ENCODE results near the gene APOL5. TPM values are rescaled to one million over a fixed set of nuclear protein-coding genes. Genes with fewer than 3 reads are reported as not detected.

APOL5 gene
- total RNA-seq, 1 donor from 2014 or later: not detected

- Mint-ChIP-seq H3K9me3 (peaks cover 13% of the 10 kb centered on the region), H3K36me3 (no peaks in the 10 kb centered on the region), H3K27ac (no peak overlapping the region), H3K4me1 (no peaks in the 10 kb centered on the region), H3K4me3 (no peak overlapping the region), H3K27me3 (ENCODE audit: low read depth) (peaks cover 3% of the 10 kb centered on the region)
- no peak for TF ChIP-seq CTCF (IDR thresholded peaks at IDR 0.05; ENCODE audit: unreplicated experiment)
- no peak for DNase-seq (ENCODE audit: low spot score in 2 of 2, unreplicated experiment in 2 of 2)
These were observed 31.4 kb upstream of the APOL5 start for GRCh38 chr22:35686298-35686697.

- peaks cover 3% of the 10 kb centered on the region for H3K27me3 Mint-ChIP-seq (ENCODE audit: low read depth)
- no peaks in the 10 kb centered on the region for H3K4me1 Mint-ChIP-seq
- H3K27ac Mint-ChIP-seq: no peak overlapping the region
- H3K4me3 Mint-ChIP-seq: no peak overlapping the region
- H3K9me3 Mint-ChIP-seq: peaks cover 7% of the 10 kb centered on the region
- no peaks in the 10 kb centered on the region for H3K36me3 Mint-ChIP-seq
- TF ChIP-seq CTCF (IDR thresholded peaks at IDR 0.05; ENCODE audit: unreplicated experiment): no peak
- DNase-seq (ENCODE audit: low spot score in 2 of 2, unreplicated experiment in 2 of 2): no peak
These were observed 30.2 kb upstream of the APOL5 start for GRCh38 chr22:35687461-35687860.

- peaks cover 12% of the 10 kb centered on the region for H3K9me3 Mint-ChIP-seq
- H3K36me3 Mint-ChIP-seq: no peaks in the 10 kb centered on the region
- no peak for TF ChIP-seq CTCF (IDR thresholded peaks at IDR 0.05; ENCODE audit: unreplicated experiment)
- H3K4me1 Mint-ChIP-seq: no peaks in the 10 kb centered on the region
- no peak overlapping the region for H3K4me3 Mint-ChIP-seq
- DNase-seq (ENCODE audit: low spot score in 2 of 2, unreplicated experiment in 2 of 2): no peak
- peaks cover 13% of the 10 kb centered on the region for H3K27me3 Mint-ChIP-seq (ENCODE audit: low read depth)
- H3K27ac Mint-ChIP-seq: no peak overlapping the region
These were observed 28.6 kb upstream of the APOL5 start for GRCh38 chr22:35688913-35689675.

GRCh38 chr22:35690001-35690400 lies 27.7 kb upstream of the APOL5 start:
- peaks cover 14% of the 10 kb centered on the region for H3K27me3 Mint-ChIP-seq (ENCODE audit: low read depth)
- TF ChIP-seq CTCF (IDR thresholded peaks at IDR 0.05; ENCODE audit: unreplicated experiment): no peak

GRCh38 chr22:35695202-35695601 lies 22.5 kb upstream of the APOL5 start:
- Mint-ChIP-seq H3K4me3 (no peak overlapping the region), H3K27me3 (ENCODE audit: low read depth) (peaks cover 33% of the 10 kb centered on the region), H3K27ac (no peak overlapping the region), H3K9me3 (peaks cover 15% of the 10 kb centered on the region), H3K4me1 (no peaks in the 10 kb centered on the region), H3K36me3 (no peaks in the 10 kb centered on the region)
- TF ChIP-seq CTCF (IDR thresholded peaks at IDR 0.05; ENCODE audit: unreplicated experiment): no peak
- no peak for DNase-seq (ENCODE audit: low spot score in 2 of 2, unreplicated experiment in 2 of 2)

More at GRCh38 chr22:35690001-35690400, 27.7 kb upstream of the APOL5 start:
- Mint-ChIP-seq H3K36me3 (no peaks in the 10 kb centered on the region), H3K4me1 (no peaks in the 10 kb centered on the region), H3K4me3 (no peak overlapping the region), H3K9me3 (peaks cover 12% of the 10 kb centered on the region), H3K27ac (no peak overlapping the region)
- DNase-seq (ENCODE audit: low spot score in 2 of 2, unreplicated experiment in 2 of 2): no peak
